Small intestine (tissue), 7 donors: ENCODE data around the gene ZNF880. TPM values are rescaled to one million over a fixed set of nuclear protein-coding genes. Genes with fewer than 3 reads are reported as not detected.

Experiments
- DNase-seq, 2 donors: peaks; one replicate each; pipeline versions ENCODE4 v3.0.0 to v3.0.0-alpha.2; 2013
- FAIRE-seq: peaks from 2 replicates; lab custom pipeline; 2012; peaks lifted over from hg19 to GRCh38; lab: Jason Lieb, UNC
- H3K27ac ChIP-seq, 3 donors: one replicate each; pipeline ENCODE4 v1.5.1; 2013; ENCODE audit warnings: low read length in 2 of 3, mild to moderate bottlenecking in 2 of 3, control low read depth in 1 of 3, inconsistent platforms in 1 of 3, low read depth in 1 of 3, moderate library complexity in 1 of 3
- H3K27me3 ChIP-seq, 3 donors: one replicate each; pipeline ENCODE4 v1.6.1; 2013; ENCODE audit warnings: low read length in 3 of 3, inconsistent platforms in 1 of 3; ENCODE audit not compliant: control insufficient read depth in 3 of 3, insufficient read depth in 3 of 3
- H3K36me3 ChIP-seq, 3 donors: one replicate each; pipeline ENCODE4 v1.6.1; 2013; ENCODE audit warnings: low read length in 3 of 3, inconsistent platforms in 1 of 3, low read depth in 1 of 3, mild to moderate bottlenecking in 1 of 3, moderate library complexity in 1 of 3; ENCODE audit not compliant: control insufficient read depth in 3 of 3, insufficient read depth in 2 of 3
- H3K4me1 ChIP-seq, 3 donors: one replicate each; pipeline ENCODE4 v1.6.1; 2013; ENCODE audit warnings: low read length in 2 of 3, inconsistent platforms in 1 of 3, low read depth in 1 of 3, mild to moderate bottlenecking in 1 of 3, moderate library complexity in 1 of 3; ENCODE audit not compliant: control insufficient read depth in 3 of 3, insufficient read depth in 2 of 3
- H3K4me3 ChIP-seq, 3 donors: one replicate each; pipeline ENCODE4 v1.5.1; 2013; ENCODE audit warnings: low read length in 3 of 3, control low read depth in 1 of 3, inconsistent platforms in 1 of 3, low read depth in 1 of 3, mild to moderate bottlenecking in 1 of 3, moderate library complexity in 1 of 3
- H3K9me3 ChIP-seq, 2 donors: one replicate each; pipeline ENCODE4 v1.6.1; 2013; ENCODE audit warnings: low read depth in 1 of 2, low read length in 1 of 2; ENCODE audit not compliant: control insufficient read depth in 2 of 2, insufficient read depth in 1 of 2
- WGBS, 3 donors: extraction: QIAGEN DNeasy Blood & Tissue Kit; methylation state at CpG; one replicate each; pipeline ENCODE4 v1.1.7; 2013; 5-methylcytosine and 5-hydroxymethylcytosine counted together
- polyA plus RNA-seq, 4 donors: library from polyadenylated mRNA; stranded (reverse) in 3 of 4; unstranded in 1 of 4; fragments of 200-250 nt in 3 of 4; fragments of 120-200 nt in 1 of 4; gene quantifications; one replicate each; pipeline versions ENCODE4 v1.2.1 to v1.2.3, GENCODE V29; 2013
- donor health status: healthy with polysubstance abuse.
- donor health status: control.
- donor health status: control.
- donor health status: Bipolar disorder and iron deficiency.
- donor health status: healthy.

The ZNF880 gene
- polyA plus RNA-seq, 4 donors, result 6.7 to 18.8 (median 8.7) TPM

GRCh38 chr19:52410276-52410675, 40.6 kb downstream of the ZNF880 start:
- WGBS, 3 donors, result 89 to 97% (median 97%) methylated on average over 6 of the region's 6 CpGs
- H3K4me3 ChIP-seq, result no peak overlapping the region
- no peaks in the 10 kb centered on the region for H3K4me1 ChIP-seq
- H3K9me3 ChIP-seq, result peaks cover 3 to 73% of the 10 kb centered on the region in 2 donors
- FAIRE-seq (no peak), DNase-seq (no peak)
- H3K27me3 ChIP-seq, result no peaks in the 10 kb centered on the region
- peaks cover 23 to 49% (median 28%) of the 10 kb centered on the region in 3 donors for H3K36me3 ChIP-seq
- H3K27ac ChIP-seq, result no peak overlapping the region

DNA sequence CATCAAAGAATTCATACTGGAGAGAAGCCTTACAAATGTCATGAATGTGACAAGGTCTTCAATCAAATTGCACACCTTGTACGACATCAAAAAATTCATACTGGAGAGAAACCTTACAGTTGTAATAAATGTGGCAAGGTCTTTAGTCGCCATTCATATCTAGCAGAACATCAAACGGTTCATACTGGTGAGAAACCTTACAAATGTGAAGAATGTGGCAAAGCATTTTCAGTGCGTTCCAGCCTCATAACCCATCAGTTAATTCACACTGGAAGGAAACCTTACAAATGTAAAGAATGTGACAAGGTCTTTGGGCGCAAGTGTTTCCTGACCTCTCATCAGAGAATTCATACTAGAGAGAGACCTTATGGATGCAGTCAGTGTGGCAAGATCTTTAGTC, 46.0 kb downstream of the ZNF880 start:
- DNase-seq (no peak), FAIRE-seq (no peak)
- Histone ChIP-seq H3K9me3 (peaks cover 4 to 81% of the 10 kb centered on the region in 2 donors), H3K27me3 (no peaks in the 10 kb centered on the region), H3K4me1 (no peaks in the 10 kb centered on the region), H3K36me3 (peaks cover 0 to 10% (median 0%) of the 10 kb centered on the region in 3 donors), H3K4me3 (no peak overlapping the region), H3K27ac (no peak overlapping the region)
- WGBS, 3 donors, result 93 to 95% (median 93%) methylated on average over 5 of the region's 5 CpGs

DNA sequence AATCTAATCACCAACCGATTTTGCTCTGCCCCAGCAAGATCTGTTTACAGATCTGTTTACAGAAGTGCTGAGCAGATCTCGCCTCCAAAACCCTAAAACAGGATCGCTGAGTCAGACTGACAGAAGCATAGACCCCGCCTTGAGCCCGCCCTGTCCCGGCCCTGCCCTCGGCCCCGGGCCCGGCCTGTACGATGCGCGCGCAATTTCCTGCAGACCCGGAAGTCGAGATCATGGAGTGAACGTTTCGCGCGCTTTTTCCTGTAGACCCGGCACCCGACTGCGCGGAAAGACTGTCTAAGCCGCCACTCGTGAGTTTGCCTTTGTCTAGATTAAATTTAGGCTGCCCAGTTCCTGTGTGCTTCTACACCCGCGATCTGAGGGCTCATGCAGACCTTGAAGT, 59.2 kb downstream of the ZNF880 start, which contains the start of gene ZNF534:
Gene ZNF534 (plus strand): TSS at position 212 of the 400 bp plus-strand sequence. CDS start 2,327 bp downstream, outside the sequence.
- no peaks in the 10 kb centered on the region for H3K4me1 ChIP-seq
- H3K27me3 ChIP-seq, result no peaks in the 10 kb centered on the region
- H3K27ac ChIP-seq, result no peak within 1 kb of the TSS
- peaks cover 0 to 62% of the 10 kb centered on the region in 2 donors for H3K9me3 ChIP-seq
- FAIRE-seq, result no peak
- DNase-seq, result no peak
- no peaks in the 10 kb centered on the region for H3K36me3 ChIP-seq
- 65 to 66% (median 65%) methylated on average over 27 of the region's 27 CpGs for WGBS, 3 donors
- H3K4me3 ChIP-seq, result no peak within 1 kb of the TSS

Other genes with a start within 250 kb of the ZNF880 start
- gene ZNF616, start 230.0 kb upstream of the ZNF880 start, polyA plus RNA-seq, result 10 to 100 TPM in 1 of 4 donors, 1 to 10 TPM in 3; 1.1 to 11.6 (median 2.2) TPM
- gene ZNF836, start 198.3 kb upstream of the ZNF880 start, polyA plus RNA-seq, result 10 to 100 TPM in 1 of 4 donors, 1 to 10 TPM in 3; 1.8 to 12.3 (median 3.4) TPM
- gene PPP2R1A, start 179.9 kb upstream of the ZNF880 start, polyA plus RNA-seq, result 100 to 1,000 TPM; 131 to 228 (median 145) TPM
- 10 to 100 TPM in 1 of 4 donors, 1 to 10 TPM in 3; 1.8 to 13.3 (median 3.1) TPM for gene ZNF766, start 100.3 kb upstream of the ZNF880 start, polyA plus RNA-seq
- gene ZNF480, start 72.8 kb upstream of the ZNF880 start, polyA plus RNA-seq, result 10 to 100 TPM in 1 of 4 donors, 1 to 10 TPM in 3; 4.0 to 13.1 (median 6.0) TPM
- 1 to 10 TPM in 2 of 4 donors, under 1 TPM in 1, not detected in 1; 0.22 to 8.4 (median 1.1) TPM for gene ZNF610, start 33.7 kb upstream of the ZNF880 start, polyA plus RNA-seq
- 10 to 100 TPM in 1 of 4 donors, 1 to 10 TPM in 3; 4.8 to 35.2 (median 5.9) TPM for gene ZNF528, start 27.9 kb downstream of the ZNF880 start, polyA plus RNA-seq
- under 1 TPM in 2 of 4 donors, not detected in 2; 0.09 to 0.41 TPM for gene ZNF534, start 59.2 kb downstream of the ZNF880 start, polyA plus RNA-seq
- 1 to 10 TPM in 1 of 4 donors, under 1 TPM in 2, not detected in 1; 0.27 to 2.9 (median 0.73) TPM for gene ZNF578, start 83.6 kb downstream of the ZNF880 start, polyA plus RNA-seq
- gene ZNF808, start 157.7 kb downstream of the ZNF880 start, polyA plus RNA-seq, result 10 to 100 TPM in 1 of 4 donors, 1 to 10 TPM in 3; 1.1 to 15.2 (median 4.1) TPM
- 10 to 100 TPM in 1 of 4 donors, 1 to 10 TPM in 3; 2.7 to 18.5 (median 5.4) TPM for gene ZNF701, start 200.4 kb downstream of the ZNF880 start, polyA plus RNA-seq